ENCODE data around the gene SPNS2. TPM values are rescaled to one million over a fixed set of nuclear protein-coding genes. Genes with fewer than 3 reads are reported as not detected.

Gene SPNS2
- total and polyA plus RNA-seq, 4 donors, result 4.0 to 9.0 (median 5.2) TPM

DNA sequence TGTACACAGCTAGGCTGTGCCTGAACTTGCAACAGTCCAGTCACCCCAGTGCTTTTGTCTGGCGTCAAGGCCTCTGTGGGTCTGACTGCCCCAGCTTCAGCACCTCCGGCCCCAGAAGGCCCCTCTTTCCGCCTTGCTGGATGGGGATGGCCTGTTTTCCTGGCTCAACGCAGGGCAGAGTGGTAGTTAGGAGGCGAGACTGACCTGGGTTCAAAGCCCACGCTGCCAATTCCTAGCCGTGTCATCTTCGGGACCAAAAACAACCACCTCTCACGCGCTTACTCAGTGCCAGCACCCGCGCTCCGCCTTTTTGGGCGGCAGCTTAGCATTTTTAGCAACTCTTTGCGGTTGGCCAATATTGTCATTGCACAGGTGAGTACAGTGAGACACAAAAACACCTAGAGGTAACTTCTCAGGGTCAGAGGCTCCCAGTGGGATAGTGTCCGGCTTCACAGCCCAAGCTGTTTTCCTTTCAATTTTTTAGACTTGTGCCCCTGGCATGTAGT is 51.9 kb downstream of the SPNS2 start (continued):
- TF ChIP-seq REST (IDR thresholded peaks at IDR 0.05), result no peak

DNA sequence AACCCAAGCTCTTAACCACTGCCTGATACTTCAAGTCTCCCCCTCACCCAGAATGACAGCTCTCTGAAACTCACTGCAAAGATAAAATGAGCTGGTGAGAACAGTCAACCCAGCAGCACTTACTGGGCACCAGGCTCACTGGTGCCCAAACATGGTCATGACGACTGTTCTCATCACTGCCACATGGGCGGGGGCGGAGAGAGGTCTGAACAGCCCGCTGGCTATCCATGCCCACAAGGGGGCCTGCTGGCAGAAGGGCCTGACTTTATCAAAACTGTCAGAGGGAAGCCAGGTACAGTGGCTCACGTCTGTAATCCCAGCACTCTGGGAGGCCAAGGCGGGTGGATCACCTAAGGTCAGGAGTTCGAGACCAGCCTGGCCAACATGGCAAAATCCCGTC is 52.5 kb downstream of the SPNS2 start:
- Histone ChIP-seq H3K9me3 (ENCODE audit: control insufficient read depth in 4 of 4, low read length in 3 of 4) (no peaks in the 10 kb centered on the region), H3K27ac (ENCODE audit: low read depth in 1 of 2, low read length in 2 of 2) (no peak overlapping the region), H3K36me3 (ENCODE audit: control insufficient read depth in 4 of 4, insufficient read depth in 3 of 4, low read depth in 1 of 4, low read length in 3 of 4) (peaks cover 23 to 63% (median 34%) of the 10 kb centered on the region in 4 donors), H3K9ac (ENCODE audit: low read depth in 1 of 2, low read length in 2 of 2) (no peak overlapping the region), H3K4me1 (ENCODE audit: control insufficient read depth in 4 of 4, insufficient read depth in 4 of 4, low read length in 3 of 4) (peaks cover 2 to 21% (median 12%) of the 10 kb centered on the region in 4 donors), H3K27me3 (ENCODE audit: control insufficient read depth in 4 of 4, insufficient read depth in 4 of 4, low read length in 3 of 4) (no peaks in the 10 kb centered on the region), H3K4me3 (ENCODE audit: low read depth in 1 of 3, low read length in 3 of 3) (no peak overlapping the region)
- 91% methylated on average over 8 of the region's 8 CpGs for WGBS
- DNase-seq (ENCODE audit: low spot score), result no peak
- TF ChIP-seq SP1 (IDR thresholded peaks at IDR 0.05) (no peak), REST (IDR thresholded peaks at IDR 0.05) (no peak), EGR1 (IDR thresholded peaks at IDR 0.05; ENCODE audit: low read depth in 2 of 2) (no peak)

- 97% methylated on average over 27 of the region's 27 CpGs for WGBS
- peaks cover 22 to 58% (median 34%) of the 10 kb centered on the region in 4 donors for H3K36me3 ChIP-seq (ENCODE audit: control insufficient read depth in 4 of 4, insufficient read depth in 3 of 4, low read depth in 1 of 4, low read length in 3 of 4)
These were observed 53.3 kb downstream of the SPNS2 start for GRCh38 chr17:4551796-4552525.

More at GRCh38 chr17:4551796-4552525, 53.3 kb downstream of the SPNS2 start:
- Histone ChIP-seq H3K4me1 (ENCODE audit: control insufficient read depth in 4 of 4, insufficient read depth in 4 of 4, low read length in 3 of 4) (peaks cover 2 to 21% (median 12%) of the 10 kb centered on the region in 4 donors), H3K27me3 (ENCODE audit: control insufficient read depth in 4 of 4, insufficient read depth in 4 of 4, low read length in 3 of 4) (no peaks in the 10 kb centered on the region), H3K9me3 (ENCODE audit: control insufficient read depth in 4 of 4, low read length in 3 of 4) (no peaks in the 10 kb centered on the region), H3K9ac (ENCODE audit: low read depth in 1 of 2, low read length in 2 of 2) (no peak overlapping the region), H3K27ac (ENCODE audit: low read depth in 1 of 2, low read length in 2 of 2) (no peak overlapping the region), H3K4me3 (ENCODE audit: low read depth in 1 of 3, low read length in 3 of 3) (no peak overlapping the region)
- no peak for DNase-seq (ENCODE audit: low spot score)
- TF ChIP-seq ZBTB33 (IDR thresholded peaks at IDR 0.05), result no peak

Data from liver (tissue), 9 donors.